DND-41 (cell line): ENCODE data around the gene LRG1.

Experiments
- EZH2 ChIP-seq: IDR thresholded peaks from 3 replicates; pipeline ENCODE4 v1.6.1; 2012; ENCODE audit warnings: borderline replicate concordance, low read depth, mild to moderate bottlenecking, moderate library complexity, low read length, inconsistent platforms; ENCODE audit not compliant: severe bottlenecking
- TF ChIP-seq, protein P1 (sequence below): IDR thresholded peaks from 2 replicates; pipeline ENCODE4 v1.5.1; 2012; ENCODE audit warnings: borderline replicate concordance, low read length, moderate library complexity, mild to moderate bottlenecking; ENCODE audit not compliant: poor library complexity, severe bottlenecking; ENCODE audit errors: extremely low read depth

DNA sequence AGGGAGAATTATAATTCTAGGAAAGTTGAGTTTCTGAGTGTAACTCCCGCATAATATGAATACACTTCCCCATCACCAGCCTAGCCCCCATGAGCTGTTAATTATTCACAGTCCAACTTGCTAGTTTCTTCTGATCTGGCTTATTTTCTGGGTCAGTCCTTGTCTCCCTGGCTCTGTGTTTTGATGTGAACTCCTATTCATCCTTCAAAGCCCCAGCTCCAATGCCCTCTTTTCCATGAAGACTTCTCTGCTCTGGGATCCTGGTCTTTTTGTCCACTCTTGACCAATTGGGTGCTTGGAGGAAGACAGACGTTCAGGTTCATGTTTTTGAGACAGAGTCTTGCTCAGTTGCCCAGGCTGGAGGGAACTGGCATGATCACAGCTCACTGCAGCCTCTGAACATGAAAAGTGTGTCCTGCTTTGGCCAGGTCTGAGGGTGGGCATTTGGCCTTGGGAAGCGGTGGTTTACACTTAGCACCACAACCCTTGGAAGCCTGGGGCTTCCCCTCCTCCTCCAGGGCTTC, 605 bp downstream of the LRG1 start:
- TF ChIP-seq EZH2: no peak
- TF ChIP-seq, protein P1, sequence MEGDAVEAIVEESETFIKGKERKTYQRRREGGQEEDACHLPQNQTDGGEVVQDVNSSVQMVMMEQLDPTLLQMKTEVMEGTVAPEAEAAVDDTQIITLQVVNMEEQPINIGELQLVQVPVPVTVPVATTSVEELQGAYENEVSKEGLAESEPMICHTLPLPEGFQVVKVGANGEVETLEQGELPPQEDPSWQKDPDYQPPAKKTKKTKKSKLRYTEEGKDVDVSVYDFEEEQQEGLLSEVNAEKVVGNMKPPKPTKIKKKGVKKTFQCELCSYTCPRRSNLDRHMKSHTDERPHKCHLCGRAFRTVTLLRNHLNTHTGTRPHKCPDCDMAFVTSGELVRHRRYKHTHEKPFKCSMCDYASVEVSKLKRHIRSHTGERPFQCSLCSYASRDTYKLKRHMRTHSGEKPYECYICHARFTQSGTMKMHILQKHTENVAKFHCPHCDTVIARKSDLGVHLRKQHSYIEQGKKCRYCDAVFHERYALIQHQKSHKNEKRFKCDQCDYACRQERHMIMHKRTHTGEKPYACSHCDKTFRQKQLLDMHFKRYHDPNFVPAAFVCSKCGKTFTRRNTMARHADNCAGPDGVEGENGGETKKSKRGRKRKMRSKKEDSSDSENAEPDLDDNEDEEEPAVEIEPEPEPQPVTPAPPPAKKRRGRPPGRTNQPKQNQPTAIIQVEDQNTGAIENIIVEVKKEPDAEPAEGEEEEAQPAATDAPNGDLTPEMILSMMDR: no peak
